Measurements from ENCODE around the gene FARSA.
A peak's percentile ranks its signal among the peaks of the same experiment; 100 is the strongest.

FARSA gene

GRCh38 chr19:12873891-12874745 is 59.4 kb downstream of the FARSA start:
- H3K27ac ChIP-seq: peak overlapping the region; percentile 40; the same call in 1 of the 2 replicates
- TF ChIP-seq ZFX (IDR thresholded peaks at IDR 0.05): no peak
- TF ChIP-seq, protein P1, sequence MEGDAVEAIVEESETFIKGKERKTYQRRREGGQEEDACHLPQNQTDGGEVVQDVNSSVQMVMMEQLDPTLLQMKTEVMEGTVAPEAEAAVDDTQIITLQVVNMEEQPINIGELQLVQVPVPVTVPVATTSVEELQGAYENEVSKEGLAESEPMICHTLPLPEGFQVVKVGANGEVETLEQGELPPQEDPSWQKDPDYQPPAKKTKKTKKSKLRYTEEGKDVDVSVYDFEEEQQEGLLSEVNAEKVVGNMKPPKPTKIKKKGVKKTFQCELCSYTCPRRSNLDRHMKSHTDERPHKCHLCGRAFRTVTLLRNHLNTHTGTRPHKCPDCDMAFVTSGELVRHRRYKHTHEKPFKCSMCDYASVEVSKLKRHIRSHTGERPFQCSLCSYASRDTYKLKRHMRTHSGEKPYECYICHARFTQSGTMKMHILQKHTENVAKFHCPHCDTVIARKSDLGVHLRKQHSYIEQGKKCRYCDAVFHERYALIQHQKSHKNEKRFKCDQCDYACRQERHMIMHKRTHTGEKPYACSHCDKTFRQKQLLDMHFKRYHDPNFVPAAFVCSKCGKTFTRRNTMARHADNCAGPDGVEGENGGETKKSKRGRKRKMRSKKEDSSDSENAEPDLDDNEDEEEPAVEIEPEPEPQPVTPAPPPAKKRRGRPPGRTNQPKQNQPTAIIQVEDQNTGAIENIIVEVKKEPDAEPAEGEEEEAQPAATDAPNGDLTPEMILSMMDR (conservative IDR thresholded peaks at IDR 0.05): no peak

DNA sequence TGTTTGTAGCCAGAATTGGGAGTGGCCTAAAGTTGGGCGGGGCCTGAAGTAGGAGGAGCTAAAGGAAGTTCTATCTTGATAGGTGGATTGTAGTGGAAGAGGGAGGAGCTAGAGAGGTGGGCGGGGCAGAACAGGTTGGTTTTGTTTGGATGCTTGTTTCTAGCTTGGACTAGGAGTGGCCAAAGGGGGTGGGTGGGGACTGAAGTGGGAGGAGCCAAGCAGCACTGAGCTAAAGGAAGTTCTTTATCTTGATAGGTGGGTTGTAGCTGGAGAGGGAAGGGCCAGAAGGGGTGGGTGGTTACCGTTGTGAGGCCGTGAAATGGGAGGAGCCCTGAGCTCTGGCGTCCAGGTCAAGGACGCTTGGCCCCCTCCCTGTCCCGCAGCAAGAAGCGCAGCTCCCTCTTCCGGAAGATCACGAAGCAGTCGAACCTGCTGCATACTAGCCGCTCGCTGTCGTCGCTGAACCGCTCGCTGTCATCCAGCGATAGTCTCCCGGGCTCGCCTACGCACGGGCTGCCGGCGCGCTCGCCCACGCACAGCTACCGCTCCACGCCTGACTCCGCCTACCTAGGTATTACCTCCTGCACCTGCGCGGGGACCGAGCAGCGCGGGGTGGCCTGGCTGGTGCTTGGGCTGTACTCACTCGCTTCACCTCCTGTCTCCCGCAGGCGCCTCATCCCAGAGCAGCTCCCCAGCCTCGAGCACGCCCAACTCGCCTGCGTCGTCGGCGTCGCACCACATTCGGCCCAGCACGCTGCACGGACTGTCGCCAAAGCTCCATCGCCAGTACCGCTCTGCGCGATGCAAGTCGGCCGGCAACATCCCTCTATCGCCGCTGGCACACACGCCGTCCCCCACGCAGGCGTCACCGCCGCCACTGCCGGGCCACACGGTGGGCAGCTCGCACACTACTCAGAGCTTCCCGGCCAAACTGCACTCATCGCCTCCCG is 60.3 kb downstream of the FARSA start:
- TF ChIP-seq, protein P1 (conservative IDR thresholded peaks at IDR 0.05): no peak
- TF ChIP-seq ZFX (IDR thresholded peaks at IDR 0.05): no peak
- peak overlapping the region; percentile 40; the same call in 1 of the 2 replicates for H3K27ac ChIP-seq

Data from C4-2B (cell line).